H9 (cell line): ENCODE results near the gene LTB4R2. TPM values are rescaled to one million over a fixed set of nuclear protein-coding genes. Genes with fewer than 3 reads are reported as not detected.

Experiments used
- DNase-seq: peaks from one replicate; pipeline ENCODE4 v3.0.0-alpha.2; 2017
- H2AFZ ChIP-seq: one replicate; pipeline ENCODE4 v1.6.1; 2013; ENCODE audit warnings: mild to moderate bottlenecking, low read length, control low read depth, moderate library complexity
- H2AK5ac ChIP-seq: 2 replicates; pipeline ENCODE4 v1.6.1; 2013; ENCODE audit warnings: low read length, control low read depth, mixed read lengths; ENCODE audit not compliant: insufficient read length
- H2BK120ac ChIP-seq: one replicate; pipeline ENCODE4 v1.6.1; 2013; ENCODE audit warnings: low read depth, mild to moderate bottlenecking, low read length, control low read depth, inconsistent platforms; ENCODE audit not compliant: poor library complexity, severe bottlenecking
- H2BK12ac ChIP-seq: 2 replicates; pipeline ENCODE4 v1.6.1; 2013; ENCODE audit warnings: low read length, control low read depth, mixed read lengths, low read depth; ENCODE audit not compliant: insufficient read length
- H2BK15ac ChIP-seq: 2 replicates; pipeline ENCODE4 v1.6.1; 2013; ENCODE audit warnings: low read depth, low read length, control low read depth
- H2BK20ac ChIP-seq: one replicate; pipeline ENCODE4 v1.6.1; 2013; ENCODE audit warnings: low read depth, mild to moderate bottlenecking, low read length, control low read depth, inconsistent platforms; ENCODE audit not compliant: poor library complexity, severe bottlenecking
- H2BK5ac ChIP-seq: 2 replicates; pipeline ENCODE4 v1.6.1; 2013; ENCODE audit warnings: low read length, control low read depth, mixed read lengths; ENCODE audit not compliant: insufficient read length
- H3K14ac ChIP-seq: 2 replicates; pipeline ENCODE4 v1.6.1; 2013; ENCODE audit warnings: low read length, control low read depth; ENCODE audit not compliant: insufficient read depth
- H3K18ac ChIP-seq: 2 replicates; pipeline ENCODE4 v1.6.1; 2013; ENCODE audit warnings: low read depth, mild to moderate bottlenecking, mixed read lengths, low read length, control low read depth; ENCODE audit not compliant: insufficient read length
- H3K23ac ChIP-seq: 2 replicates; pipeline ENCODE4 v1.6.1; 2013; ENCODE audit warnings: low read length, control low read depth, mixed read lengths, low read depth; ENCODE audit not compliant: insufficient read length
- H3K23me2 ChIP-seq: 2 replicates; pipeline ENCODE4 v1.6.1; 2013; ENCODE audit warnings: low read depth, mild to moderate bottlenecking, mixed read lengths, low read length, control low read depth; ENCODE audit not compliant: insufficient read length, poor library complexity, severe bottlenecking
- H3K27ac ChIP-seq: 2 replicates; pipeline ENCODE4 v1.5.1; 2013; ENCODE audit warnings: low read length, control low read depth, mixed read lengths, low read depth; ENCODE audit not compliant: insufficient read length
- H3K27me3 ChIP-seq: 2 replicates; pipeline ENCODE4 v1.6.1; 2013; ENCODE audit warnings: low read length, control low read depth, inconsistent platforms; ENCODE audit not compliant: insufficient read depth
- H3K4ac ChIP-seq: 2 replicates; pipeline ENCODE4 v1.6.1; 2013; ENCODE audit warnings: low read depth, mild to moderate bottlenecking, control low read depth, inconsistent platforms, low read length, moderate library complexity
- H3K4me1 ChIP-seq: 2 replicates; pipeline ENCODE4 v1.6.1; 2013; ENCODE audit warnings: low read length, control low read depth, inconsistent platforms; ENCODE audit not compliant: insufficient read depth
- H3K4me2 ChIP-seq: 2 replicates; pipeline ENCODE4 v1.6.1; 2013; ENCODE audit warnings: low read length, control low read depth, mixed read lengths; ENCODE audit not compliant: insufficient read length, insufficient read depth
- H3K56ac ChIP-seq: 2 replicates; pipeline ENCODE4 v1.6.1; 2013; ENCODE audit warnings: low read depth, mild to moderate bottlenecking, mixed read lengths, low read length, control low read depth; ENCODE audit not compliant: insufficient read length
- H3K79me1 ChIP-seq: 2 replicates; pipeline ENCODE4 v1.6.1; 2013; ENCODE audit warnings: low read depth, mild to moderate bottlenecking, moderate library complexity, low read length, control low read depth, inconsistent platforms; ENCODE audit not compliant: insufficient read depth, poor library complexity, severe bottlenecking
- H3K79me2 ChIP-seq: 2 replicates; pipeline ENCODE4 v1.6.1; 2013; ENCODE audit warnings: low read length, control low read depth, inconsistent platforms; ENCODE audit not compliant: insufficient read depth
- H3K9ac ChIP-seq: 2 replicates; pipeline ENCODE4 v1.6.1; 2013; ENCODE audit warnings: low read length, control low read depth, mixed read lengths; ENCODE audit not compliant: insufficient read length; ENCODE audit errors: extremely low read depth
- H3K9me3 ChIP-seq: one replicate; pipeline ENCODE4 v1.6.1; 2013; ENCODE audit warnings: low read depth, low read length, inconsistent platforms; ENCODE audit not compliant: control insufficient read depth
- H3T11ph ChIP-seq: one replicate; pipeline ENCODE4 v1.6.1; 2013; ENCODE audit warnings: mild to moderate bottlenecking, low read length, control low read depth, inconsistent platforms
- H4K20me1 ChIP-seq: one replicate; pipeline ENCODE4 v1.6.1; 2013; ENCODE audit not compliant: control insufficient read depth, insufficient read length, insufficient read depth
- H4K5ac ChIP-seq: 2 replicates; pipeline ENCODE4 v1.6.1; 2013; ENCODE audit warnings: low read depth, mild to moderate bottlenecking, mixed read lengths, low read length, control low read depth; ENCODE audit not compliant: insufficient read length
- H4K8ac ChIP-seq: replicated peaks from 2 replicates; pipeline ENCODE4 v1.6.1; 2013; ENCODE audit warnings: low read length, control low read depth, mixed read lengths, low read depth; ENCODE audit not compliant: insufficient read length
- H4K91ac ChIP-seq: 2 replicates; pipeline ENCODE4 v1.6.1; 2013; ENCODE audit warnings: low read depth, mild to moderate bottlenecking, moderate library complexity, mixed read lengths, low read length, control low read depth; ENCODE audit not compliant: insufficient read length
- H3K27ac Mint-ChIP-seq, 3 experiments: 2 replicates in 2 of 3; 3 replicates in 1 of 3; pipeline ENCODE4 v1.8.0; 2020 to 2021; ENCODE audit warnings: mixed read lengths in 3 of 3, mild to moderate bottlenecking in 1 of 3, moderate library complexity in 1 of 3
- H3K27me3 Mint-ChIP-seq: 2 replicates; pipeline ENCODE4 v1.8.0; 2021; ENCODE audit warnings: low read depth, mild to moderate bottlenecking, moderate library complexity, mixed read lengths
- H3K36me3 Mint-ChIP-seq, 3 experiments: 2 replicates in 2 of 3; 3 replicates in 1 of 3; pipeline ENCODE4 v1.8.0; 2020 to 2021; ENCODE audit warnings: low read depth in 3 of 3, mixed read lengths in 3 of 3; ENCODE audit not compliant: insufficient read depth in 1 of 3
- H3K4me1 Mint-ChIP-seq, 2 experiments: 2 replicates each; pipeline ENCODE4 v1.8.0; 2020; ENCODE audit warnings: mixed read lengths in 2 of 2
- H3K4me3 Mint-ChIP-seq, 2 experiments: 2 replicates in 1 of 2; 3 replicates in 1 of 2; pipeline ENCODE4 v1.8.0; 2020 to 2021; ENCODE audit warnings: mild to moderate bottlenecking in 2 of 2, mixed read lengths in 2 of 2, moderate library complexity in 1 of 2
- H3K9me3 Mint-ChIP-seq, 2 experiments: 2 replicates in 1 of 2; 3 replicates in 1 of 2; pipeline ENCODE4 v1.8.0; 2020; ENCODE audit warnings: mild to moderate bottlenecking in 2 of 2, mixed read lengths in 2 of 2, moderate library complexity in 1 of 2
- CTCF ChIP-seq: fragments of 200-600 bp; sonication (generic); conservative IDR thresholded peaks from 3 replicates; pipeline ENCODE4 v1.8.0; 2021; ENCODE audit warnings: antibody characterized with exemption, mild to moderate bottlenecking
- WGBS: extraction: QIAGEN DNeasy Blood & Tissue Kit; methylation state at CpG from one replicate; pipeline ENCODE4 v1.1.7; 2013; ENCODE audit warnings: missing lambda C conversion rate, low lambda C conversion rate, mixed read lengths; ENCODE audit not compliant: insufficient read length; ENCODE audit errors: extremely low coverage; 5-methylcytosine and 5-hydroxymethylcytosine counted together
- total RNA-seq: library from RNA; stranded (reverse); gene quantifications from 2 replicates; pipeline ENCODE4 v1.2.1, GENCODE V29; 2021

Gene LTB4R2
- total RNA-seq, 1 experiment from 2014 or later = 13.4 TPM

GRCh38 chr14:24271834-24272263, 38.1 kb upstream of the LTB4R2 start:
- Mint-ChIP-seq H3K36me3 (peaks cover 3 to 10% (median 6%) of the 10 kb centered on the region in 3 experiments; a peak in 5 of 7 replicates), H3K9me3 (no peaks in the 10 kb centered on the region), H3K27me3 (no peaks in the 10 kb centered on the region), H3K4me1 (peaks cover 12 to 14% of the 10 kb centered on the region in 2 experiments), H3K27ac (no peak overlapping the region), H3K4me3 (peak overlapping the region; percentile 83 to 86)
- no peak overlapping the region for H3T11ph ChIP-seq
- H4K8ac ChIP-seq = no peak overlapping the region
- H3K4me2 ChIP-seq = peak overlapping the region; percentile 69
- H3K56ac ChIP-seq = no peak overlapping the region
- no peak overlapping the region for H2AK5ac ChIP-seq
- no peak overlapping the region for H2BK12ac ChIP-seq
- H3K79me1 ChIP-seq = no peaks in the 10 kb centered on the region
- H3K9me3 ChIP-seq = no peaks in the 10 kb centered on the region
- no peaks in the 10 kb centered on the region for H3K4me1 ChIP-seq
- H4K91ac ChIP-seq = no peak overlapping the region
- H3K27me3 ChIP-seq = no peaks in the 10 kb centered on the region
- no peak overlapping the region for H2BK15ac ChIP-seq
- no peak overlapping the region for H2AFZ ChIP-seq
- no peaks in the 10 kb centered on the region for H3K79me2 ChIP-seq
- no peak for TF ChIP-seq CTCF
- H2BK5ac ChIP-seq = no peak overlapping the region
- WGBS = no CpG with 5 or more reads among the region's 3 CpGs
- no peak overlapping the region for H3K9ac ChIP-seq
- H4K20me1 ChIP-seq = no peaks in the 10 kb centered on the region
- no peak overlapping the region for H2BK120ac ChIP-seq
- peaks cover 8% of the 10 kb centered on the region for H3K23me2 ChIP-seq
- no peak overlapping the region for H4K5ac ChIP-seq
- no peak overlapping the region for H3K18ac ChIP-seq
- no peak overlapping the region for H3K23ac ChIP-seq
- no peak overlapping the region for H2BK20ac ChIP-seq
- no peak for DNase-seq
- no peak overlapping the region for H3K27ac ChIP-seq
- H3K4ac ChIP-seq = no peak overlapping the region
- H3K14ac ChIP-seq = no peak overlapping the region
